MCF 10A (cell line): ENCODE measurements around the gene ATG10. TPM values are rescaled to one million over a fixed set of nuclear protein-coding genes. Genes with fewer than 3 reads are reported as not detected.

Experiments
- BruUV-seq: library from RNA; stranded (reverse); fragments of 400-500 nt; replicated peaks from 2 replicates; lab custom pipeline; 2021; lab: Mats Ljungman, UMichigan
- CTCF ChIA-PET: fragments of 300-600 bp; sonication (Branson Sonifier 250); formaldehyde crosslinking; extraction: SDS; loops from one replicate; lab custom pipeline; 2021; ENCODE audit warnings: antibody characterized with exemption, inconsistent platforms; lab: Yijun Ruan, JAX
- POLR2A ChIA-PET: fragments of 300-600, 350-650 bp; sonication (Branson Sonifier 250); formaldehyde crosslinking; extraction: SDS; loops from one replicate; lab custom pipeline; 2020; ENCODE audit warnings: antibody characterized with exemption, inconsistent platforms; lab: Yijun Ruan, JAX
- DNase-seq: peaks from one replicate; pipeline ENCODE4 v3.0.0-alpha.2; 2018; ENCODE audit not compliant: unreplicated experiment
- H3K27ac Mint-ChIP-seq: one replicate; pipeline ENCODE4 v1.8.0; 2022; ENCODE audit warnings: mild to moderate bottlenecking, low read depth, mixed read lengths; ENCODE audit not compliant: unreplicated experiment
- H3K27me3 Mint-ChIP-seq: one replicate; pipeline ENCODE4 v1.8.0; 2022; ENCODE audit warnings: mixed read lengths; ENCODE audit not compliant: insufficient read depth, unreplicated experiment
- H3K36me3 Mint-ChIP-seq: one replicate; pipeline ENCODE4 v1.8.0; 2022; ENCODE audit warnings: mild to moderate bottlenecking, moderate library complexity, mixed read lengths; ENCODE audit not compliant: insufficient read depth, unreplicated experiment
- H3K4me1 Mint-ChIP-seq: one replicate; pipeline ENCODE4 v1.8.0; 2022; ENCODE audit warnings: mixed read lengths; ENCODE audit not compliant: insufficient read depth, unreplicated experiment
- H3K4me3 Mint-ChIP-seq: one replicate; pipeline ENCODE4 v1.8.0; 2022; ENCODE audit warnings: mild to moderate bottlenecking, moderate library complexity, mixed read lengths; ENCODE audit not compliant: unreplicated experiment
- H3K9me3 Mint-ChIP-seq: one replicate; pipeline ENCODE4 v1.8.0; 2022; ENCODE audit warnings: mixed read lengths; ENCODE audit not compliant: unreplicated experiment
- CTCF ChIP-seq: fragments of 200-600 bp; IDR thresholded peaks from one replicate; pipeline ENCODE4 v1.8.0; 2022; ENCODE audit warnings: antibody characterized with exemption, mild to moderate bottlenecking; ENCODE audit not compliant: unreplicated experiment
- intact Hi-C: fragments of 100-400 bp; cut with micrococcal nuclease; formaldehyde crosslinking; loops from 2 replicates; pipeline ENCODE4 v1.14.1; 2022
- total RNA-seq: library from RNA; stranded (reverse); gene quantifications from 2 replicates; pipeline ENCODE4 v1.2.3, GENCODE V29; 2022

Gene ATG10
- total RNA-seq, 1 experiment from 2014 or later: 9.9 TPM

- peaks cover 10% of the 10 kb centered on the region for H3K4me1 Mint-ChIP-seq
- CTCF ChIA-PET: interaction anchor here (0.6 to 1.3 kb wide), 5 partner anchors 9 to 705 kb away, joined by 3 to 5 read pairs (median 3); no protein-coding TSS in a partner anchor
- no peak overlapping the region for H3K27ac Mint-ChIP-seq
- no peak for DNase-seq
- no peaks in the 10 kb centered on the region for H3K9me3 Mint-ChIP-seq
- H3K36me3 Mint-ChIP-seq: no peaks in the 10 kb centered on the region
- POLR2A ChIA-PET: interaction anchor here (0.7 to 1.0 kb wide), 3 partner anchors 10 to 65 kb away, joined by 3 read pairs; no protein-coding TSS in a partner anchor
- H3K27me3 Mint-ChIP-seq: no peaks in the 10 kb centered on the region
- H3K4me3 Mint-ChIP-seq: no peak overlapping the region
- no peak for TF ChIP-seq CTCF
- intact Hi-C loops: no loop called here
- no TSS peak for BruUV-seq
Observed at GRCh38 chr5:82100303-82101077, 128.7 kb downstream of the ATG10 start.

- peaks cover 33% of the 10 kb centered on the region for H3K4me1 Mint-ChIP-seq
- DNase-seq: no peak
- ChIA-PET POLR2A (interaction anchor here (0.8 to 5.1 kb wide), 14 partner anchors 10 to 354 kb away, joined by 3 to 94 read pairs (median 8); partner anchors contain the start of gene SSBP2), CTCF (interaction anchor here (0.8 to 4.8 kb wide), 4 partner anchors 45 to 248 kb away, joined by 3 to 99 read pairs (median 30); no protein-coding TSS in a partner anchor)
- peak overlapping the region; percentile 69 for H3K27ac Mint-ChIP-seq
- H3K9me3 Mint-ChIP-seq: no peaks in the 10 kb centered on the region
- no peaks in the 10 kb centered on the region for H3K27me3 Mint-ChIP-seq
- intact Hi-C loops: loop anchor here (5.0 kb wide), 1 partner anchor 678 kb away; no protein-coding TSS in a partner anchor
- no peak overlapping the region for H3K4me3 Mint-ChIP-seq
- no TSS peak for BruUV-seq
- TF ChIP-seq CTCF: no peak
- no peaks in the 10 kb centered on the region for H3K36me3 Mint-ChIP-seq
Observed at GRCh38 chr5:82104872-82105271, 133.0 kb downstream of the ATG10 start.

GRCh38 chr5:82105457-82105856 is 133.6 kb downstream of the ATG10 start:
- intact Hi-C loops: loop anchor here (5.0 kb wide), 1 partner anchor 678 kb away; no protein-coding TSS in a partner anchor
- ChIA-PET CTCF (interaction anchor here (0.6 to 4.8 kb wide), 15 partner anchors 9 to 698 kb away, joined by 3 to 99 read pairs (median 4); no protein-coding TSS in a partner anchor), POLR2A (interaction anchor here (0.7 to 5.1 kb wide), 22 partner anchors 9 to 354 kb away, joined by 3 to 94 read pairs (median 8); partner anchors contain the start of genes ATG10 and SSBP2)
- no TSS peak for BruUV-seq
- peaks cover 33% of the 10 kb centered on the region for H3K4me1 Mint-ChIP-seq
- TF ChIP-seq CTCF: no peak
- H3K27ac Mint-ChIP-seq: peak overlapping the region; percentile 69
- no peak overlapping the region for H3K4me3 Mint-ChIP-seq
- peak; percentile 29 for DNase-seq
- H3K27me3 Mint-ChIP-seq: no peaks in the 10 kb centered on the region
- H3K36me3 Mint-ChIP-seq: no peaks in the 10 kb centered on the region
- H3K9me3 Mint-ChIP-seq: no peaks in the 10 kb centered on the region

GRCh38 chr5:82106207-82106606 is 134.4 kb downstream of the ATG10 start:
- H3K4me3 Mint-ChIP-seq: peak overlapping the region; percentile 15
- no TSS peak for BruUV-seq
- peaks cover 27% of the 10 kb centered on the region for H3K4me1 Mint-ChIP-seq
- H3K36me3 Mint-ChIP-seq: no peaks in the 10 kb centered on the region
- H3K27me3 Mint-ChIP-seq: no peaks in the 10 kb centered on the region
- DNase-seq: peak; percentile 68
- no peak for TF ChIP-seq CTCF
- peak overlapping the region; percentile 69 for H3K27ac Mint-ChIP-seq
- CTCF ChIA-PET: interaction anchor here (0.9 to 4.8 kb wide), 18 partner anchors 10 to 599 kb away, joined by 3 to 99 read pairs (median 6); partner anchors contain the start of gene RPS23
- intact Hi-C loops: loop anchor here (1.0 to 5.0 kb wide), 3 partner anchors 251 to 679 kb away; no protein-coding TSS in a partner anchor
- POLR2A ChIA-PET: interaction anchor here (0.6 to 5.1 kb wide), 31 partner anchors 8 to 806 kb away, joined by 3 to 94 read pairs (median 6); partner anchors contain the start of genes ATG10 and SSBP2
- no peaks in the 10 kb centered on the region for H3K9me3 Mint-ChIP-seq
